Cardiac fibroblast (primary cell): ENCODE results near the gene CACFD1.

Experiments
- DNase-seq, 2 donors: peaks; one replicate each; pipeline versions ENCODE4 v3.0.0 to v3.0.0-alpha.2; 2010; ENCODE audit warnings: low read depth in 2 of 2
- H3K4me3 ChIP-seq, 2 donors: replicated peaks in 1 of 2; 1 replicate in 1 of 2; 2 replicates in 1 of 2; pipeline ENCODE4 v1.5.1; 2011; ENCODE audit warnings: low read depth in 2 of 2, low read length in 2 of 2, mild to moderate bottlenecking in 2 of 2, moderate library complexity in 1 of 2
- CTCF ChIP-seq: IDR thresholded peaks from one replicate; pipeline ENCODE4 v1.5.1; 2011; ENCODE audit warnings: low read depth, mild to moderate bottlenecking, low read length, inconsistent platforms

The CACFD1 gene

GRCh38 chr9:133468777-133469421, 9.1 kb downstream of the CACFD1 start:
- TF ChIP-seq CTCF = no peak
- no peak for DNase-seq
- no peak overlapping the region for H3K4me3 ChIP-seq

GRCh38 chr9:133470427-133470924, 10.7 kb downstream of the CACFD1 start:
- no peak overlapping the region for H3K4me3 ChIP-seq
- no peak for DNase-seq
- TF ChIP-seq CTCF = no peak

GRCh38 chr9:133470988-133471387, 11.2 kb downstream of the CACFD1 start:
- no peak for TF ChIP-seq CTCF
- DNase-seq = no peak
- no peak overlapping the region for H3K4me3 ChIP-seq

- DNase-seq = no peak
- no peak overlapping the region for H3K4me3 ChIP-seq
Measured at GRCh38 chr9:133471551-133472276, 11.9 kb downstream of the CACFD1 start.

GRCh38 chr9:133472277-133472645, 12.5 kb downstream of the CACFD1 start:
- H3K4me3 ChIP-seq = no peak overlapping the region
- TF ChIP-seq CTCF = no peak

More at GRCh38 chr9:133471551-133472276, 11.9 kb downstream of the CACFD1 start:
- no peak for TF ChIP-seq CTCF

GRCh38 chr9:133472753-133473378, 13.1 kb downstream of the CACFD1 start:
- TF ChIP-seq CTCF = no peak
- no peak for DNase-seq
- no peak overlapping the region for H3K4me3 ChIP-seq

More at GRCh38 chr9:133472277-133472645, 12.5 kb downstream of the CACFD1 start:
- DNase-seq = no peak
